H1 (cell line): ENCODE results near the gene FBLN2. TPM values are rescaled to one million over a fixed set of nuclear protein-coding genes. Genes with fewer than 3 reads are reported as not detected.
"Not testable (repeated sequence)": the region's sequence is repeated elsewhere in the genome, so short reads cannot be mapped to it uniquely, and the experiment has no call there.

ENCODE experiments used
- CTCF ChIA-PET: fragments of 300-600 bp; sonication (Branson Sonifier 250); formaldehyde crosslinking; loops from one replicate; lab custom pipeline; 2021; ENCODE audit not compliant: partially characterized antibody; lab: Charles Lee
- POLR2A ChIA-PET: fragments of 300-600 bp; sonication (Branson Sonifier 250); formaldehyde crosslinking; loops from one replicate; lab custom pipeline; 2021; ENCODE audit warnings: inconsistent platforms; ENCODE audit not compliant: partially characterized antibody; lab: Charles Lee
- DNase-seq, 2 experiments: peaks; one replicate each; pipeline versions ENCODE4 v3.0.0 to v3.0.0-alpha.2; 2010 to 2022; ENCODE audit warnings: low spot score in 2 of 2, low read depth in 1 of 2, mixed read lengths in 1 of 2
- FAIRE-seq: peaks from 2 replicates; lab custom pipeline; 2011; peaks lifted over from hg19 to GRCh38; lab: Jason Lieb, UNC
- H2AFZ ChIP-seq: 2 replicates; pipeline ENCODE4 v1.8.1; 2012; ENCODE audit warnings: low read length, inconsistent platforms
- H2AK5ac ChIP-seq: 2 replicates; pipeline ENCODE4 v1.6.1; 2013; ENCODE audit warnings: low read depth, low read length
- H2BK120ac ChIP-seq: replicated peaks from 2 replicates; pipeline ENCODE3; 2013; ENCODE audit warnings: low read depth, low read length, inconsistent platforms
- H2BK12ac ChIP-seq: 2 replicates; pipeline ENCODE4 v1.6.1; 2013; ENCODE audit warnings: low read depth, low read length
- H2BK15ac ChIP-seq: 2 replicates; pipeline ENCODE4 v1.6.1; 2013; ENCODE audit warnings: low read length
- H2BK20ac ChIP-seq: 2 replicates; pipeline ENCODE4 v1.6.1; 2013; ENCODE audit warnings: low read length
- H2BK5ac ChIP-seq: 2 replicates; pipeline ENCODE4 v1.6.1; 2013; ENCODE audit warnings: low read depth, low read length
- H3K14ac ChIP-seq: 2 replicates; pipeline ENCODE4 v1.6.1; 2013; ENCODE audit warnings: inconsistent platforms; ENCODE audit not compliant: insufficient read length
- H3K18ac ChIP-seq: 2 replicates; pipeline ENCODE4 v1.6.1; 2013; ENCODE audit warnings: low read length; ENCODE audit errors: extremely low read depth
- H3K23ac ChIP-seq: 2 replicates; pipeline ENCODE4 v1.6.1; 2013; ENCODE audit warnings: inconsistent platforms; ENCODE audit not compliant: insufficient read length
- H3K23me2 ChIP-seq: 2 replicates; pipeline ENCODE4 v1.6.1; 2013; ENCODE audit warnings: low read depth, low read length
- H3K27ac ChIP-seq: 2 replicates; pipeline ENCODE4 v1.6.1; 2011; ENCODE audit warnings: low read depth, low read length, inconsistent platforms
- H3K27me3 ChIP-seq, 4 experiments: replicated peaks in 1 of 4; 1 replicate in 1 of 4; 2 replicates in 3 of 4; pipeline versions ENCODE4 v1.6.1 to v1.8.1; 2011 to 2013; ENCODE audit warnings: low read length in 3 of 4, mild to moderate bottlenecking in 3 of 4, inconsistent platforms in 2 of 4, mixed read lengths in 2 of 4, moderate library complexity in 1 of 4; ENCODE audit not compliant: control insufficient read depth in 3 of 4, insufficient read depth in 3 of 4; ENCODE audit errors: extremely low read depth in 1 of 4
- H3K36me3 ChIP-seq, 4 experiments: 2 replicates each; pipeline versions ENCODE4 v1.6.1 to v1.8.1; 2011 to 2013; ENCODE audit warnings: mild to moderate bottlenecking in 4 of 4, low read length in 3 of 4, moderate library complexity in 2 of 4, control low read depth in 1 of 4, inconsistent platforms in 1 of 4; ENCODE audit not compliant: insufficient read depth in 4 of 4, control insufficient read depth in 2 of 4
- H3K4ac ChIP-seq: replicated peaks from 2 replicates; pipeline ENCODE3; 2013; ENCODE audit warnings: low read length, low read depth, mixed read lengths, inconsistent platforms; ENCODE audit not compliant: insufficient read length
- H3K4me1 ChIP-seq, 4 experiments: replicated peaks in 1 of 4; 1 replicate in 1 of 4; 2 replicates in 3 of 4; pipeline versions ENCODE4 v1.6.1 to v1.8.1; 2011 to 2013; ENCODE audit warnings: low read length in 3 of 4, inconsistent platforms in 2 of 4, mixed read lengths in 1 of 4; ENCODE audit not compliant: insufficient read depth in 4 of 4, control insufficient read depth in 3 of 4
- H3K4me2 ChIP-seq, 2 experiments: 2 replicates each; pipeline versions ENCODE4 v1.6.1 to v1.8.1; 2011 to 2013; ENCODE audit warnings: low read depth in 2 of 2, low read length in 2 of 2, control low read depth in 1 of 2, inconsistent platforms in 1 of 2, mild to moderate bottlenecking in 1 of 2; ENCODE audit not compliant: insufficient read depth in 1 of 2
- H3K4me3 ChIP-seq, 4 experiments: fragments of 200-600, 300-600 bp in 1 of 4; sonication (generic), shearing (Covaris generic), sonication (Bioruptor Twin) in 1 of 4; 2 replicates each; pipeline versions ENCODE4 v1.5.1 to v1.8.1; 2011 to 2016; ENCODE audit warnings: low read length in 4 of 4, low read depth in 3 of 4, control low read depth in 2 of 4, inconsistent platforms in 2 of 4, mild to moderate bottlenecking in 2 of 4, mixed read lengths in 1 of 4, moderate library complexity in 1 of 4; ENCODE audit not compliant: insufficient read depth in 2 of 4; ENCODE audit errors: extremely low read depth in 1 of 4
- H3K56ac ChIP-seq: replicated peaks from 2 replicates; pipeline ENCODE3; 2013; ENCODE audit warnings: low read depth, mild to moderate bottlenecking, mixed read lengths, low read length, inconsistent platforms; ENCODE audit not compliant: insufficient read length
- H3K79me1 ChIP-seq: 2 replicates; pipeline ENCODE4 v1.6.1; 2013; ENCODE audit warnings: low read depth, low read length, control low read depth
- H3K79me2 ChIP-seq, 2 experiments: 2 replicates each; pipeline versions ENCODE4 v1.6.1 to v1.8.1; 2012 to 2013; ENCODE audit warnings: low read length in 2 of 2, mild to moderate bottlenecking in 2 of 2, inconsistent platforms in 1 of 2; ENCODE audit not compliant: insufficient read depth in 2 of 2, control insufficient read depth in 1 of 2
- H3K9ac ChIP-seq, 4 experiments: replicated peaks in 1 of 4; 1 replicate in 1 of 4; 2 replicates in 3 of 4; pipeline versions ENCODE4 v1.6.1 to v1.8.1; 2011 to 2013; ENCODE audit warnings: low read depth in 3 of 4, low read length in 3 of 4, control low read depth in 2 of 4, mild to moderate bottlenecking in 2 of 4, moderate library complexity in 2 of 4, inconsistent platforms in 1 of 4; ENCODE audit errors: extremely low read depth in 1 of 4
- H3K9me3 ChIP-seq, 2 experiments: 2 replicates each; pipeline versions ENCODE4 v1.6.1 to v1.8.1; 2012 to 2013; ENCODE audit warnings: mild to moderate bottlenecking in 2 of 2, moderate library complexity in 2 of 2, control low read depth in 1 of 2, inconsistent platforms in 1 of 2, low read depth in 1 of 2, low read length in 1 of 2, mixed read lengths in 1 of 2; ENCODE audit not compliant: insufficient read depth in 2 of 2
- H4K20me1 ChIP-seq, 2 experiments: replicated peaks in 1 of 2; 2 replicates each; pipeline versions ENCODE3 to v1.8.1; 2011 to 2013; ENCODE audit warnings: inconsistent platforms in 2 of 2, low read length in 2 of 2, mild to moderate bottlenecking in 1 of 2; ENCODE audit not compliant: insufficient read depth in 2 of 2, control insufficient read depth in 1 of 2
- H4K5ac ChIP-seq: 2 replicates; pipeline ENCODE4 v1.6.1; 2013; ENCODE audit warnings: low read length, low read depth, mixed read lengths, inconsistent platforms; ENCODE audit not compliant: insufficient read length
- H4K8ac ChIP-seq: 2 replicates; pipeline ENCODE4 v1.8.0; 2013; ENCODE audit warnings: mild to moderate bottlenecking, moderate library complexity, low read length, inconsistent platforms; ENCODE audit not compliant: insufficient read depth; ENCODE audit errors: extremely low read depth
- H4K91ac ChIP-seq: replicated peaks from 2 replicates; pipeline ENCODE3; 2013; ENCODE audit warnings: low read length, mixed read lengths, inconsistent platforms; ENCODE audit not compliant: insufficient read length
- WGBS, 2 experiments: shearing (Covaris generic) in 1 of 2; methylation state at CpG; one replicate each; pipeline versions ENCODE4 v1.1.6 to v1.1.7; 2013 to 2015; ENCODE audit warnings: low lambda C conversion rate in 2 of 2, mixed read lengths in 2 of 2, inconsistent platforms in 1 of 2, low coverage in 1 of 2, missing lambda C conversion rate in 1 of 2; ENCODE audit not compliant: insufficient replicate concordance in 2 of 2, insufficient coverage in 1 of 2, insufficient read length in 1 of 2; ENCODE audit errors: extremely low coverage in 1 of 2, missing lambda C conversion rate in 1 of 2; 5-methylcytosine and 5-hydroxymethylcytosine counted together
- polyA plus RNA-seq, 7 experiments: library from polyadenylated mRNA; depleted of rRNA in 3 of 7; stranded (reverse) in 5 of 7; unstranded in 2 of 7; fragments of >200 nt in 5 of 7; fragments of 200-250 nt in 2 of 7; gene quantifications; 1 replicate in 5 of 7; 2 replicates in 1 of 7; 4 replicates in 1 of 7; pipeline versions ENCODE4 v1.2.1 to v1.2.3, GENCODE V29; 2011 to 2013; ENCODE audit warnings: missing spikeins in 2 of 7, mixed read lengths in 2 of 7
- total RNA-seq: library from RNA; stranded (reverse); fragmentation: NEBNext Ultra II Directional; extraction: Animal tissue kit (Norgen Biotek cat#: 25700); gene quantifications from 2 replicates; pipeline ENCODE4 v1.2.1, GENCODE V29; 2021

The FBLN2 gene
- total and polyA plus RNA-seq, 2 of the 8 experiments (the other 6 are each of a cell fraction or from before 2014, with no cell fraction given) = 17.4 to 24.2 TPM

DNA sequence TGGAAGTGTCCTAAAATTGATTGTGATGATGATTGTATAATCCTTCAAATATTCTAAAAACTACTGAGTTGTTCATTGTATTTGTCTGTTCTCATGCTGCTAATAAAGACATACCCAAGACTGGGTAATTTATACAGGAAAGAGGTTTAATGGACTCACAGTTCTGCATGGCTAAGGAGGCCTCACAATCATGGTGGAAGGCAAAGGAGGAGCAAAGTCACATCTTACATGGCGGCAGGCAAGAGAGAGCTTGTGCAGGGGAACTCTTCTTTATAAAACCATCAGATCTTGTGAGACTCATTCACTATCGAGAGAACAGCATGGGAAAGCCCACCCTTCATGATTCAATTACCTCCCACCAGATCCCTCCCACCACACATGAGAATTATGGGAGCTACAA lies 27.2 kb upstream of the FBLN2 start:
- 93% methylated on average over 2 of the region's 2 CpGs; no CpG with 5 or more reads in 1 of the 2 experiments for WGBS, 2 experiments
- H3K18ac ChIP-seq = not testable (repeated sequence)

More for the DNA sequence above, 27.2 kb upstream of the FBLN2 start:
- H3K23ac ChIP-seq, H3K14ac ChIP-seq, H3K56ac ChIP-seq, H4K5ac ChIP-seq, H2BK120ac ChIP-seq, POLR2A ChIA-PET, FAIRE-seq, H4K20me1 ChIP-seq, H3K4me2 ChIP-seq, H3K36me3 ChIP-seq, H2BK5ac ChIP-seq, H3K9ac ChIP-seq, H3K27ac ChIP-seq, DNase-seq, H2AFZ ChIP-seq, H2BK20ac ChIP-seq, H4K8ac ChIP-seq, H3K9me3 ChIP-seq, H2BK15ac ChIP-seq, H3K23me2 ChIP-seq, H3K79me1 ChIP-seq, H2BK12ac ChIP-seq, H4K91ac ChIP-seq, H3K27me3 ChIP-seq, H3K4me3 ChIP-seq, H3K4ac ChIP-seq, H3K79me2 ChIP-seq, H2AK5ac ChIP-seq: not testable (repeated sequence)
- H3K4me1 ChIP-seq = peaks cover 0 to 10% (median 8%) of the 10 kb centered on the region in 4 experiments; a peak in 6 of 7 replicates
- CTCF ChIA-PET = interaction anchor here (0.9 to 51.2 kb wide), 5 partner anchors 10 to 127 kb away, joined by 3 to 856 read pairs (median 10); no protein-coding TSS in a partner anchor
